ENCODE data around the gene TOR1AIP1. TPM values are rescaled to one million over a fixed set of nuclear protein-coding genes. Genes with fewer than 3 reads are reported as not detected.

Gene TOR1AIP1
- total and polyA plus RNA-seq, 4 donors = 20.4 to 94.7 (median 32.8) TPM

DNA sequence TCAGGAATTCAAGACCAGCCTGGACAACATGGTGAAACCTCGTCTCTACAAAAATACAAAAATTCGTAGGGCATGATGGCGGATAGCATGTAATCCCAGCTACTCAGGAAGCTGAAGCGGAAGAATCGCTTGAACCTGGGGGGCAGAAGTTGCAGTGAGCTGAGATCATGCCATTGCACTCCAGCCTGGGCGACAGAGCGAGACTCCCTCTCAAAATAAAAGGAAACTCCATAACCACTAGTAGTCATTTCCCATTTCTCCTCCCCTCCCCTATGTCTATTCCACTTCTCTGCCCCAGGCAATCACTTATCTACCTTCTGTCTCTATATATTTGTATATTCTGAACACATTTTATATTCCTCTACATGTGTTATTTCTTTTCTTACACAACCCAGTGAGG lies 68.6 kb downstream of the TOR1AIP1 start:
- no peak overlapping the region for H3K4me3 ChIP-seq
- no peak overlapping the region for H3K27ac ChIP-seq (ENCODE audit: low read depth in 1 of 2, low read length in 1 of 2)
- H3K27me3 ChIP-seq (ENCODE audit: control insufficient read depth in 3 of 3, insufficient read depth in 3 of 3, low read length in 2 of 3) = no peaks in the 10 kb centered on the region
- TF ChIP-seq, protein P1, sequence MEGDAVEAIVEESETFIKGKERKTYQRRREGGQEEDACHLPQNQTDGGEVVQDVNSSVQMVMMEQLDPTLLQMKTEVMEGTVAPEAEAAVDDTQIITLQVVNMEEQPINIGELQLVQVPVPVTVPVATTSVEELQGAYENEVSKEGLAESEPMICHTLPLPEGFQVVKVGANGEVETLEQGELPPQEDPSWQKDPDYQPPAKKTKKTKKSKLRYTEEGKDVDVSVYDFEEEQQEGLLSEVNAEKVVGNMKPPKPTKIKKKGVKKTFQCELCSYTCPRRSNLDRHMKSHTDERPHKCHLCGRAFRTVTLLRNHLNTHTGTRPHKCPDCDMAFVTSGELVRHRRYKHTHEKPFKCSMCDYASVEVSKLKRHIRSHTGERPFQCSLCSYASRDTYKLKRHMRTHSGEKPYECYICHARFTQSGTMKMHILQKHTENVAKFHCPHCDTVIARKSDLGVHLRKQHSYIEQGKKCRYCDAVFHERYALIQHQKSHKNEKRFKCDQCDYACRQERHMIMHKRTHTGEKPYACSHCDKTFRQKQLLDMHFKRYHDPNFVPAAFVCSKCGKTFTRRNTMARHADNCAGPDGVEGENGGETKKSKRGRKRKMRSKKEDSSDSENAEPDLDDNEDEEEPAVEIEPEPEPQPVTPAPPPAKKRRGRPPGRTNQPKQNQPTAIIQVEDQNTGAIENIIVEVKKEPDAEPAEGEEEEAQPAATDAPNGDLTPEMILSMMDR (IDR thresholded peaks at IDR 0.05; ENCODE audit: control extremely low read depth, extremely low read depth) = no peak
- H3K4me1 ChIP-seq (ENCODE audit: control insufficient read depth in 5 of 5, insufficient read depth in 5 of 5, low read length in 5 of 5) = peaks cover 0 to 5% (median 3%) of the 10 kb centered on the region in 5 donors
- H3K36me3 ChIP-seq (ENCODE audit: control insufficient read depth in 4 of 4, insufficient read depth in 4 of 4, low read length in 4 of 4) = peaks cover 0 to 6% (median 0%) of the 10 kb centered on the region in 4 donors
- H3K9ac ChIP-seq (ENCODE audit: insufficient read depth in 1 of 2, low read length in 2 of 2) = no peak overlapping the region
- no peaks in the 10 kb centered on the region for H3K9me3 ChIP-seq (ENCODE audit: control insufficient read depth in 4 of 4, insufficient read depth in 3 of 4, low read length in 3 of 4)
- DNase-seq (no peak), ATAC-seq (ENCODE audit: insufficient read depth, low FRiP score) (no peak)
- WGBS, 2 donors = 71 to 74% methylated on average over 7 of the region's 7 CpGs

DNA sequence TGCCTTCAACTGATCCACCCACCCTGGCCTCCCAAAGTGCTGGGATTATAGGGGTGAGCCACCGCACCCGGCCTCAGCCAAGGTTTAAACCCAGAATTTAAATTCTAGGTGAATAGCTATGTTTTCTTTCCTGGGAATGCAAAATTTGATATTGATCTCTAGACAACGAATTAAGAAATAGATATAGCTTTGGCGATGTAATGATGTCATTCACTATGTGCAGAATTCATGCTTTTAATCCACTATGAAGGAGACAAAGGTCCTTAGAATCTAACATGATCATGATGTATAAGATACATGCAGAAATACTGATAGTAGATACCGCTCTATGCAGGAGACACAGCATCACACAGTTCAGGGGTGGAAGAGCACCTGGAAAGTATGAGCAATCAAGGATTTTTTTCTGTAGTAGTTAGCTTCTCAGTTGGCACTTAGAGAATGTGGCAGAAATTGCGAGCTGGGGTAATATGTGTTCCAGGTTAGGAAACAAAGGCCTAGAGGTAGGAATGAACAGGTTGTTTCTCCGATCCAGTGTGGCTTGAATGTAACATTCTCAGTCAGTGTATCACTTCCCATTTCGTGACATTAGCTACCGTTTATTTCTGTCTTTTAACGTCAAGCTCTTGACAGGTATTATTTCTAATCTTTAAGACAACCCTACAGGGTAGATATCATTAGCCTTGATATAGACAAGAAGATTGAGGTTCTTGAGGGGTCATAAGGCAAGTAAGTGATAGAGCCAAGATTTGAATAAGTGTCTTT lies 69.5 kb downstream of the TOR1AIP1 start:
- Histone ChIP-seq H3K4me3 (no peak overlapping the region), H3K36me3 (ENCODE audit: control insufficient read depth in 4 of 4, insufficient read depth in 4 of 4, low read length in 4 of 4) (peaks cover 0 to 6% (median 0%) of the 10 kb centered on the region in 4 donors), H3K9ac (ENCODE audit: insufficient read depth in 1 of 2, low read length in 2 of 2) (no peak overlapping the region), H3K4me1 (ENCODE audit: control insufficient read depth in 5 of 5, insufficient read depth in 5 of 5, low read length in 5 of 5) (peaks cover 0 to 12% (median 5%) of the 10 kb centered on the region in 5 donors), H3K27ac (ENCODE audit: low read depth in 1 of 2, low read length in 1 of 2) (no peak overlapping the region), H3K9me3 (ENCODE audit: control insufficient read depth in 4 of 4, insufficient read depth in 3 of 4, low read length in 3 of 4) (no peaks in the 10 kb centered on the region), H3K27me3 (ENCODE audit: control insufficient read depth in 3 of 3, insufficient read depth in 3 of 3, low read length in 2 of 3) (no peaks in the 10 kb centered on the region)
- DNase-seq (no peak), ATAC-seq (ENCODE audit: insufficient read depth, low FRiP score) (no peak)
- WGBS, 2 donors = 67 to 85% methylated on average over 10 of the region's 10 CpGs
- TF ChIP-seq, protein P1 (IDR thresholded peaks at IDR 0.05; ENCODE audit: control extremely low read depth, extremely low read depth) = no peak

DNA sequence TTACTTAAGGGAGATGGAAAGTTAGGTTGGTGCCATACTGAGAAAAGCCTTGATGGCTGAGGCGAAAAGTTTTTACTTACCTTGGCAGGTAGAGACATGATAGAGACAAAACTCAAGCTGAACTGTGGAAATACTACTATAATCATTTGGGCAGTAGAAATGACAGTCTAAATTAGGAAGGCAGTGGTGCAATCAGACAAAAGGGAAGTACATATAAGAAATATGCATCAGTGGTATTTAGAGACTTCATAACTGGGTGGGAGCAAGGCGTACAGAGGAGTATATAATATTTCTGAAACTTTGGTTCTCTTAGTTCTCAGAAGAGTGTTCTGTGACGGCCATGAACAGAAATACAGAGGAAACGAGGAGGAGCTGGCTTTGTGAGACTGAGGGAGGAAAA lies 70.1 kb downstream of the TOR1AIP1 start:
- no peak for ATAC-seq (ENCODE audit: insufficient read depth, low FRiP score)
- H3K27me3 ChIP-seq (ENCODE audit: control insufficient read depth in 3 of 3, insufficient read depth in 3 of 3, low read length in 2 of 3) = no peaks in the 10 kb centered on the region
- peaks cover 0 to 6% (median 0%) of the 10 kb centered on the region in 4 donors for H3K36me3 ChIP-seq (ENCODE audit: control insufficient read depth in 4 of 4, insufficient read depth in 4 of 4, low read length in 4 of 4)
- 51 to 77% methylated on average over 4 of the region's 4 CpGs for WGBS, 2 donors
- TF ChIP-seq, protein P1 (IDR thresholded peaks at IDR 0.05; ENCODE audit: control extremely low read depth, extremely low read depth) = no peak
- H3K9me3 ChIP-seq (ENCODE audit: control insufficient read depth in 4 of 4, insufficient read depth in 3 of 4, low read length in 3 of 4) = no peaks in the 10 kb centered on the region
- no peak overlapping the region for H3K9ac ChIP-seq (ENCODE audit: insufficient read depth in 1 of 2, low read length in 2 of 2)
- H3K4me3 ChIP-seq = no peak overlapping the region
- H3K27ac ChIP-seq (ENCODE audit: low read depth in 1 of 2, low read length in 1 of 2) = no peak overlapping the region
- DNase-seq = no peak
- H3K4me1 ChIP-seq (ENCODE audit: control insufficient read depth in 5 of 5, insufficient read depth in 5 of 5, low read length in 5 of 5) = peaks cover 0 to 18% (median 5%) of the 10 kb centered on the region in 5 donors

All from lung (tissue), 12 donors.